ENCODE results near the gene CLSTN1.

Gene CLSTN1

DNA sequence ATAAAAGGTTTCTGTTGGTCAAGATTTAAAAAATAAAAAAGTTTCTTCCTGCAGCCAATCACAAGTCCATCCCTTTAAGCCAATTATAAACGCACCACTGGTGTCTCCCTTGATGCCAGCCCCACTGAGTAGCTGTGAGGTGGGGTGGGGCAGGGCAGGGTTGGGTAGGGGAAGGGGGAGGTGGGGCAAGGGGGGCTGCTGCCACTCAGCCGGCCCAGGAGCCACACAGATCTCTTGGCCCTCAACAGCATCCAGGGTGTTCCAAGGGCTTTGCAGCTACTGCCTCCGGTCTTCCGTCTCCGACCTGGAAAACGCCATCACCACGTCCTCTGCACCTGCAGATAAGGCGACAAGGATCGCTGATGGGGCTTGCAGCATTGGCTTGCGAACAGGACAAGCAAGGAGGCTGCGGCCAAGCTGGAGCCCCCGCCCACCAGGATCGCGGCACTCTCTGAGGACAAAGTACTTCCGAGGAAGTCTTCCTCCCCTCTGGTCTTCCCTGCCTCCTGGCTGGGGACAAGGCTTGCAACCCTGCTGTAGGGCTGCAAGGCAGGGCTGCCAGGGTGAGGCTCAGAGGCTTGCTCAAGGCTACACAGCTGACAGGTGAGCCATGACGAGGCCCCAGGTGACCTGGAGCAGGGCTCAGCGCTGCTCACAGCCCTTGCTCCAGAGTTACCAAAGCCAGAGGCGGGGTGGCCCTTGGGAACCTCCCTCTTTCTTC lies 26.8 kb upstream of the CLSTN1 start:
- no peak for DNase-seq

DNA sequence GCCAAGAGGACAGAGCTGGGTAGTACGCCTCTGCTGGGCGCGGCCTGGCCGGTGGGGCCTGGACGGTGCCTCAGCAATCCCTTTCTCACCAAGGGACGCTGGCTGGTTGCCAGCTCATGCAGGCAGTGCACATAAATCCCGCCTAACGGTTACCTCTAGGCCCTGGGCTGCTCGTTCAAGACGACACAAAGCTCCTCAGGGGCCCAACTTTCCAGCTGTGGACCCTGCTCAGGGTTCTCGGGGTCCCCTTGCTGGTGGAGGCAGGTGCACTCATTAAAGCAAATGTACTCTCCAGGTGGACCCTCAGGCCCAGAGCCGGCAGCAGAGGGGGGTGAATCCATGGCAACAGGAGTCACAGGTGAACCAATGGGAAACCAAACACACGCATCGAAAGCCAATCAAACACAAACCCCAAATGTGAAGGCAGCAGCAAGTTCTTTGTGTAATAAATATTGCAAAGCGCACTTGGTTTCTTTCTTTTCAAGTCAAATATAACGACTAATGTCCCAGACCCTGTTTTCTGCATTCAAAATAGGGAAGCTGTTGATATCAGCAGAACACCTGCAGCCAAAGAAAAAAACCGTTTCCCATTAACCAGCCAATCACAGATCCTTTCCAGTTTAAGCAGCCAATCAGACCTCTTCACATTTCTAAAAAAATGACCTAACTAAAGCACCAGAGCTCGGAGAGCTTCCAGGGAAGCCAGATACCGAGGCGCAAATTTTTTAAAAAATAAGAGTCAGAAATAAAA lies 26.1 kb upstream of the CLSTN1 start:
- DNase-seq: no peak

DNA sequence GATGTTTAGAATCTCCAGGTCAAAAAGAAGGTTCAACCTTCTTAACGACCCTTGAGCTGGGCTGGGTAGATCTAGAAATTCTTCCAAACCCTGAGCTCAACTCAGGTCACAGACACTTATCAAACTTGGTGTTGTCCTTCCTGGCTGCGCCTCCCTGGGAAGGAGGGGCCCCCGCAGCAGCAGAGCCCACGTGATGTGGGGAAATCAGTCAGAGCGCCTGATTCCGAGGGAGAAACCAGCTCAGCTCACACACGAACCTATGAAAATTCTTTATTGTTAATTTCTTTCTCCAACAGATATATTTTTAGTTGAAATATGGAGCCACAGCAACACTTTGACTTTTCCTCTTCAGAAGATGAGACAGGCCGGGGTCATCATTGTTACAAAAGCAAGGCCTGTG lies 24.3 kb upstream of the CLSTN1 start:
- DNase-seq: no peak

DNA sequence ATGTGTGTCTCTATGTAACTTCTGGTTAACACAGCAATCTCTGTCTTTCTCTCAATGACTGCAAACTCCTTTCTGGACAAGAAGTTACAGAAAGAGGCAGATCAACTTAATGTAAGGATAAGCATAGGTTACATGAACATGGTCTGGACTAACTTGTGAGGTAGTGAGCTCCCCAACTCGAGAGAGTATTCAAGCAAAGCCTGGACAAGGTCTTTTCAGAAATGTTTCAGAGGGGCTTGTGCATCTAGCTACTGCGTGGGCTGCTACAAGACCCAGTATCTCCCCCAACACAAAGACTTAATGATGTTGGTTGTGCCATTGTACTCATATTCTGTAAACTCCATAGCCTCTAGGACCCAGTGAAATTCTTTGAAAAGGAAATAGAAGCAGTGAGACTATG lies 23.5 kb upstream of the CLSTN1 start:
- DNase-seq: no peak

DNA sequence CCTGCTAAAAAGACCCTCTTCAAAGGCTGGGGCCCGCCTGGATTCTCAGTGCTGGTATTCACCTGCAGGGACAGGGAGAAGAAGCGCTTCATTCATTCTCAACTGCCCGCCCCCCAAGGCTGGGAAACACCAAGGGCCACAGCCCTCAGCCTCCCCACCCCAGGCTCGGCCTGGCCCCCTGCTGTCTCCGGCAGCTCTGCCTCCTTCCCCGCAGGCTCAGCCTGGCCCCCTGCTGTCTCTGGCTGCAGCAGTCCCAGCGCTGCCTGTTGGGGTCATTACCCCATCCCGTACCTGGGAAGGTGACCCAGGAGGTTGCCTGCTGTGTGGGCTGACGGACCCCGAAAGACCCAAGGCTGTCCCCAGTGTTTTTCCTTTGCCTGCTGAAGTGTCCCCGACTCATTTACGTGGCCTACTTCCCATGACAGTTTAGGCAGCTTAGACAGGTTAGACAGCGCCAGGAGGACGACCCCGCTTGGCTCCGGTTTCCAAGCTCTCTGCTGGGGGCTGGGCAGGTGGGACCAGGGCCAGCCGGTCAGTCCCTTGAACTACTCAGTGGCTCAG lies 22.9 kb upstream of the CLSTN1 start:
- no peak for DNase-seq

DNA sequence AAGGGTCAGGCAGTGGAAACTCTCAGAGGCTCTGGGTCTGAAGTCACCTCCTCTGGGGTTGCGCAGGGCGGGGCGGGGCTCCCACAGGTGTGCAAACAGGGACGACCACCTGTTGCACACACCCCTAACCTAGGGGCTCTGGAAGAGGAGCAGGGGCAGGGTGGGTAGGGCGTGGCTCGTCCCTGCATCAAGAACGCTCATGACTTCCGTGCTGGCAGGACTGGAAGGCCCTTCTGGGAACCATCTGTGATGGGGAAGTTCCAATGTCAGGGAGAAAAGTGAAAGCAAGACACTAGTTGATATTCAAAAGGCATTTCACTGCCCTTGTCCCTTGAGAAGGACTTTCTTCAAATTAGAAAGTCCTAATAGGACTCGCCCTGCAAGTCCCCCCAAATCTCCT lies 22.1 kb upstream of the CLSTN1 start:
- DNase-seq: no peak

DNA sequence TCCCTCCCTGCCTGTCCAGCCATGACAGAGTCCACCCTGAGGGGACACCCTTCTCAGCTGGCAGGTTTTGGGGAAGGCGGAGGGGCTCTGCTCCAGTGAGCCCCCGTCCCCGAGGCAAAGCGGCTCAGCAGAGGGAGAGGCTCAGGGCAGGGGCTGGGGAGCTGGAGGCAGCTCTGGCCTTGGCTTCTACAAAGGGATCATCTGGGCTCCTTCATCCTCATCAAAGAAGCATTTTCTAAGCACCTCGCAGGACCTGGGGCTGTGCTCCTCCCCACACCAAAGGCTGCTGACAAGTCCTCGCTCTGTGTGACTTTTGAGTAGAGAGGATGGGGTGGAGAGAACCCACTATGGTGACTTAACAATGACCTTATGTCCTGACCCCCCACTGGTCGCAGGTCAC lies 21.0 kb upstream of the CLSTN1 start:
- no peak for DNase-seq

DNA sequence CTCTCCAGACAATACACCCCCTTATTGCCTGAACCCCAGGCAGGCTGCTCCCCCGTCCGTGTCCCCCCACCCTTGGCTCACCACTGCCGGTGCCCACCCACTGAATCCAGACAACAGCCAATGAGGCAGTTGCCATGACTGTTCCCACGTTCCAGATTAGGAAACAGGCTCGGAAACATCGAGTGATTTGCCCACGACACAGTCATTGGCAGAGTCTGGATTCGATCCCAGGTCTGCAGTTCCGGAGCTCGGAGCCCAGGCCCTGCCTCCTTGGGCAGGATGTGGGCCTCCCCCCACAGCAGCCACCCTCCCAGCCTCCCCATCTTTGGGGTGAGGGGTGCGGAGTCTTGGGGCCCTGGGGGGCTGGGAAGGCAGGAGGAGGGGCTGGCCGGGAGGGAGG lies 20.3 kb upstream of the CLSTN1 start:
- no peak for DNase-seq

DNA sequence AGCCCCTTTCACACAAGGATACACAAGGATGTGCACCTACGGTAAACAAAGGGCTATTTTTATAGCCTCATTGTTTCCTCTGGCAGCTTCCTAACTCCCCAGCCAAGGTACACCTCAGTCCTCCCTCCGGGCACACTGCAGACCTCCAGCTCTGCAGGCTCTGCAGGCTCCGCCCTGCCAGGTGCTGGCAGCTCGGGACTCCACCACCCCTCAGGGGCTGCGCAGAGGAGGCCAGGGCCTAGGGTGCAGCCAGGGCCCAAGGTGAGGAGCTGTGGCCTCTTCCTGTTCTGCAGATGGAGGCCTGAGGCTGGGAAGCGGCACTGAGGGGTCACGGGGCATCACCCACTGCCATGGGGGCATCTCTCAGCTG lies 19.8 kb upstream of the CLSTN1 start:
- peak; percentile 91 for DNase-seq

DNA sequence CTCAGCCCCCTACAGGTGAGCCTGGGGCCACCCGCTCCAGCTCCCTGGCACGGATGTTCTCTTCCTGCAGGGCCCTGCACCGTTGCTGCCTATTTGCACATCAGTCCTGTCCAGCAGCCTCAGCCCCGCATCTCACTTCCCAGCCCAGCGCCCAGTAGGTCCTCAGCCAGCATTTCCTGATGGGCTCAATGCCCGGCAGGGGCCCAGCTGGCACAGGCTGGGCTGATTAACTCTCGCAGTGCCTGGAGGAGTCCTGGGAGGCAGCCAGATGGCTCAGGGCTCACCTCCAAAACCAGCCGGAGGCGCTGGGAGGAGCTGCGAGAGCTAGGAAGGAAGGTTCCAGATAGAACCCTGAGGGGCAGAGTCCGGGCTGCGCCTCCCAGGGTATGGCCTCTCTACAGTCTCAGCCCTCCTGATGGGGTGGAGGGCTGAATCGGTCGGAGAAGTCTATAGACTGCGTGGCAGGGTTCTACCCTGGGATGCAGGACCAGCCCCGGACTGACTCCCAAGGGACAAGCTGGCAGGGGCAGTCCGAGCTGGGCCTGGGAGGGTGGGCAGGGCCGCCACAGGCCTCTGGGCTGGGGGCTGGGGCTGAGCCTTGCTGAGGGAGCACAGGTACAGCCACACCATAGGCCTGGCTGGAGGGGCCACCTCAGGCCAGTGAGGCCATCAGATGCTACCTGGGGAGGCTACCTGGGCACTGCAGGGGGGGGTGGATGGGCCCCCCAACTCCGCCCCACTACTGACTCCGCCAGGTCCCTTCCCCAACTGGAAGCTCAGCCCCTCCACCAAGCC lies 19.2 kb upstream of the CLSTN1 start:
- DNase-seq: peak; percentile 63

DNA sequence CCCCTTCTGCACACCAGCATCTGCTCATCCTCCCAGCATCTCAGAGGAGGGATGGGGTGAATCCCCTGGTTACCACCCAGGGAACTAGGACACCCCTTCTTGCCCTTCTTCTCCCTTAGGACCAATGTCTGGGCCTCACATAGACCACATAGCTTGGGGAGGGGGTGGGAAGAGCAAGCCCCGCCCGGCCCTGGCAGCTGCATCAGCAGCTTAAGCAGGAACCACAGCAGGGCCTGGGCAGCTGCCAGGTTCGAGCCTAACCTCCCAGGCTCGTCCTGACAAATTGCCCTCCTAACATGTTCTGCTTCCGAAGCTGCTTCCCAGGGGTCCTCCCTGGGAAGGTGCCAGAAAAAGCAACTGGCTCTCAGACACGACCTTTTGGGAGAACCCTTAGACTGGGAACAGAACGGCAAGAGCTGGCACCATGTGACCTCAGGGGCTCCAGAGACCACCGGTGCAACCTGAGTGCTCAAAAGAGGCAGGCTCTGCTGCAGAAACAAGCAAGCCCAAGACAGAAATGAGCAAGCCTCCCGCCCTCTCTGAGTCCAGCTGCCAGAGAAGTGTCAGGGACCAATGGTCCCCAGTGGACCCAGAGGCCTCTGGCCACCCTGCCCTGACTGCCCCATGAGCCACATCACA lies 18.4 kb upstream of the CLSTN1 start:
- peak; percentile 60 for DNase-seq

DNA sequence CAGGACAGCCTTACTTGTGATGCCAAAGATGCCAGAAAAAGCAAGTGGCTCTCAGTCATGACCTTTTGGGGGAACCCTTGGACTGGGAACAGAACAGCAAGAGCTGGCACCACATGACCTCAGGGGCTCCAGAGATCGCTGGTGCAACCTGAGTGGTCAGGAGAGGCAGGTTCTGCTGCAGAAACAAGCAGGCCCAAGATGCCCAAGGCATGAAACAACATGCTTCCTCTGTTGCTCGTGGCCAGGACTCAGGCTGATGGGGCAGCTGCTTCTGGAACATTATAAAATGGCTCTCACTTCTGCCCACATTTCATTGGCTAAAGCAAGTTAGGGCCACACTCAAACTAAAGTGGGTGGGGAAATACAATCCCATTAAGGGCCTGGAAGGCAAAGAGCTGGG lies 17.7 kb upstream of the CLSTN1 start:
- DNase-seq: no peak

DNA sequence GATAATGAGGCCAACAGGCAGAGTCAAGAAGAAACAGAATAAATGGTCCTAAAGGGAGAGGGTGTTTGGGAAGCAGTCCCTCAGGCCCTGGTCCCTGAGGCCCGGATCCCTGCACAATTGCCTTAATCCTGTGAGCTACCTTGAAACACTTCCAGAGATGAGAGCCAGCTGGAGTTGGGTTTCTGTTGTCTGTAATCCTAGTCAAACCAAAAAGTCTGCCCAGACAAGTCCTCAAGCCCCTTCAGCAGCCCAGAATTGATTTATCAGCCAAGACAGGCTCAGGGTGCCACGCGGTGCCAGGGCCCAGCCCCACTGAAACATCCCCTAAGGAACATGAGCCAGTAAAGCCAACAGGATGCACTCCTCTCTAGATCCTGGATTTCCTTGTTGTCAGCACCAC lies 16.4 kb upstream of the CLSTN1 start:
- no peak for DNase-seq

DNA sequence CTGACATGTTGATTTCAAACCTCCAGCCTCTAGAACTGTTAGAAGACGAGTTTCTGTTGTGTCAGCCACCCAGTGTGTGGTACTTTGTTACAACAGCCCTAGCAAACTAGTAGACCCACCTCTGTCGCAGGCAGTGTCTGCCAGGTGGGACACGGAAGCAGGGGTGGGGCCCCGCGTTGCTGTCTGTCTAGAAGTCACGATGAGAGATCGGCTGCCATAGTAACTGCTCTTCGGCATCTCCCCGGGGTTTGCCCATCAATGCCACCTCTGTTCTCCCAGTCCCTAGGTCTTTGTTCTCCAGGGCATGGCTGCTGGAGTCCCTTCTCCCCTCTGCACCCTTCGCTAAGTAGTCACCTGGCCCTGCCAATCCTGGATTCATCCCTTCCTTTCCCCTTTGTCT lies 15.2 kb upstream of the CLSTN1 start:
- DNase-seq: no peak

DNA sequence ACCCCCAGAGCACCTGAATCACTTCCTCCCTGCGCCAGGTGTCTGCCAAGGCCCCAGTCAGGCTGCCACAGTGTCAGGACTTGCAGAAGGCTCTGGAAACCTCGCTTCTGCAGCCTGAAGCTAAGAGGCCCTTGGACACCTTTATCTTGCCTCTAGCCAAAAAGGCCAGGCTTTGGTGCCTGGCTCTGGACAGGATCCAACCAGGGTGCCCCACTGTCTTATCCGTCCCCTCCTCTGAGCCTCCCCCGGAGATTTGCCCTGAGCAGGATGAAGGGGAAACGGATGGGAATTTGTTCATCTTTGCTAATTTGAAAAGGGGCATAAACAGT lies 12.8 kb upstream of the CLSTN1 start:
- no peak for DNase-seq

DNA sequence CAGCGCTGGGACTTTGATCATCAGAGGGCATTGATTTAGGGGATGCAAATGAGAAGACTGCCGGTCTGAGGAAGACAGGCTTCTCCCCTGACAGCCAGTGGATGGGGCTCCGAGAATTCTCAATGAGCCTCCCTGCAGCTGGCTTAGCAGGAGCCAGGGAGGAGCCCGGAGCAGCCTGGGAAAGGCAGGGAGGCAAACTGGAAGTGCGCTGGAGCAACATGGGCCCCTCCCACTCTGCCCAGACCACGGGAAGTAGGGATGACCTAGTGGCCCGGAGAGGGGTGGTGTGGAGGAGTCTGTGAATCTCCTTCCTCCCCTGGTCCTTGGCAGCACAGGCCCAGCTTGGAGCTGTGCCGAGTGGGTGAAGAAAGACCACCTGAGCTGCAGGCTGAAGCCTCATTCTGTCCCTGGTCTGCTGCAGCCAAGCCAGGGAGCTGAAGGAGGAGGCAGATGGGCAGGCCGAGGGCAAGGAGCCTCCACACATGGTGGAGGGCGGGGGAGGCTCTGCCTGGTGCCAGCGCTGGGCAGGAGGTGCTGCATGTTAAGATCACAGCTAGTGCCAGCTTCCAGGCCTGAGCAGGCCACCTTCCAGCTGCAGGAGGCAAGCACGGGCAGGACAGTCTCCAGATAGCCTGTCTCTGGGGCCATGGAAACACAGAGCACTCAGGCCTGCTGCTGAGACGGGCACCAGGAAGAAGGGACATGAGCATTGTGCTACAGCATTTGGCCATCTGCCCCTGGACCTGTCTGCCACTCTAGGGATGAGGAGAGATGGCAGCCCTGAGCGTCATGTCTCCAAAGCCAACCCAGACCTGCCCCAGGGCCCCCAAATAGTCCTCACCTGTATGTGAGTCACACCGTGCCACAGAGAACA lies 12.2 kb upstream of the CLSTN1 start:
- DNase-seq: no peak

DNA sequence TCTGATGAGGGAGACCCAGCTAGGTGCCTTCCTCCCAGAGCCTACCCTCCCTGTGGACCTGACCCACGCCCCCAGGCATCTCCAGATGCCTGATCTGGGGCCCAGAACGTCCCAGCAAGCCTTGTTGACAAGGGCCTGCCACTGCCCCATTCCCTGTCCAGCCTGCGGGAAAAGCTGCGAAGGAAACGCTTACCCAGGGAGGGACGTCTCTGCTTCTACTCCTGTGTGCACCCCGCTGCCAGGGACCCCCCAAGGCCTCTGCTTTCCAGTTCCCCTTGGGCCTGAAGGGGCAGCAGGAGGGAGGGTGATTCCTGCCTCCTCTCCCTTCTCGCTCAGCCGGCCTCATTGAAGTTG lies 11.6 kb upstream of the CLSTN1 start:
- no peak for DNase-seq

DNA sequence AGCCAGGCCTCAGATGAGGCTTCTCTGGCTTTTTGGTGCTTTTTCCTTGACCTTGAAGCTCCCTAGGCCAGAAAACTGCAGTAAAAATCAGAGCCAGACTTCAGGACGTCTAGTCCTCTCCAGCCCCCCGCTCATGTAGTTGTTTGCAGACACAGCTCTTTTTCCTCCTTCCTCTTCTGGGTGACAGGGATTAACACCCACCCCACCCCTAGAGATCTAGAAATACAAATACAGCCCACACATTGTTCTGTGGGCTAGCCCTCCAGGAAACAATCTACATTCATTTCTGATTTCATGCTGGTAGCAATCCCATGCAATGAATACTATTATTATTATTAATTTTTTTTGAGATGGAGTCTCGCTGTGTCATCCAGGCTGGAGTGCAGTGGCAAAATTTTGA lies 9.9 kb upstream of the CLSTN1 start:
- DNase-seq: no peak

DNA sequence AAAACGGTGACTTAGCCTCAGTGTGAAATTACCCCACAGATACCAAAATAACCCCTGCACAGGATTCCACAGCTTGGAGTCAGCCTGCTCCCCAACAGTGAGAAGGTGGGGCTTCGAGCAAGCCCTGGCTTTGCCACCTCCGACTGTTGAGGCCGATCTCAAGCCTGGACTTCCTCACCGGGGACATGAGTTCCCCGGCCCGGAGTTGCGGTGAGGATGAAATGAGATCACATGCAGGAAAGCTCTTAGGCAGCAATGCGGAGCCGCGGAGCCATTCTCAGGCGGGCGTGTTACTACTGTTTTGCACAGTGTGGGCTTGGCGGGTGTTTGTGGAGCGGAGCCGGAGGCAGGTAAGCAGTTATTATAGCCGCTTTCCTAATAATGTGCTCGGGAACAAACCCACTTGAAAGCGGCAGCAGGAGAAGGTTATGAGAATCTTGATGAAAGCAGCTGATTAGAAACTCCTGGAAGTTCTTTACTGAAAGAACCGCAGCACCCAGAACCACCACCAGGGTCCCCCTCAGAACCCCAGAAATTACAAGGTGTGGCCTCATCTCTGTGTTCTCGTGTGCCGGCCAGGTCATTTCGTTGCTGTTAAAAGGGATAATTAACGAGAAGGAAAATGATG lies 3.9 kb upstream of the CLSTN1 start:
- no peak for DNase-seq

DNA sequence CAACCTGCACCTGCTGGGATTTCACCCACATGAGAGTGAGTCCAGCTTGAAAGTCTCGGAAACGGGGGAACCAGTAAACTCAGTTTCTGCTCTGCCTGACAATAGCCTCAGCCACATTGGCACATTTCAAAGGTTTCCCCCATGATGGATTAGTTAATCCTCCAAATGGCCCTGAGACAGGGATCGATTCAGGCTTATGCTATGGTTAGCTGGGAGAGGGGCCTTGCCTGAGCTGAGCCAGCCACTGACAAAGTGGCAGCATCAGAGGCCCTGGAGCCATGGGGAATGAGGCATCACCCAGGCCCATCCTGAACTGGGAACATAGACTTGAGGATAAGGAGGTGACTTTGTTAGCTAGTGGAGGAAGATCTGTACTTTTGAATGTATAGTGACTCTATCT lies 2.9 kb upstream of the CLSTN1 start:
- no peak for DNase-seq

DNA sequence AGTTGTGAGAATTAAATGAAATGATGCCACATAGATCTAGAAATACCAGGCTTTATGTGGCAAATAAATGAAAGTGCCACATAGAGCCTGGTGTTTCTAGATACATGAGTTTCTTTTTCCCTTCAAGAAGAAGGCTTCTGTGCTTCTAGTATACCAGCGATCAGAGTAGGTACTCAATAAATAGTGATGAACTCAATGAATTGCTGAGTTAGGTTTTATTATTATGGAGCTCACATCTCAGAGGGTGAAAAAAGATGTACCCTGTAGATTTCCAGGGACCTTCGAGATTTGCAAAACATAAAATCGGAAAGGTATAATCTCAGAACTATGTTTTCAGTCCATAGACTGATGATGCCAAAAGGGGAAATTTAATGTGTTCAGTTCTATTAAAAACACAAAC lies 2.3 kb upstream of the CLSTN1 start:
- DNase-seq: no peak

All from NCI-H2081 treated with DMSO at 0.1 percent for 48 hours (cell line).